GM12878 (cell line): ENCODE results near the gene FKBP2. TPM values are rescaled to one million over a fixed set of nuclear protein-coding genes. Genes with fewer than 3 reads are reported as not detected.

Experiments used
- ATAC-seq: fragments of 200-7000 bp; cut with Tn5 transposase; 3 replicates; pipeline ENCODE4 v1.9.1; 2020; ENCODE audit warnings: mild to moderate bottlenecking, moderate library complexity
- BruUV-seq: library from RNA; stranded (reverse); fragments of 400-500 nt; replicated peaks from 2 replicates; lab custom pipeline; 2021; lab: Mats Ljungman, UMichigan
- CTCF ChIA-PET: fragments of 300-600 bp; sonication (Branson Sonifier 250); formaldehyde crosslinking; extraction: SDS; loops from one replicate; lab custom pipeline; 2021; ENCODE audit warnings: inconsistent platforms; lab: Yijun Ruan, JAX
- POLR2A ChIA-PET: fragments of 350-600 bp; formaldehyde crosslinking; extraction: SDS; loops from one replicate; lab custom pipeline; 2021; ENCODE audit warnings: inconsistent platforms; lab: Charles Lee
- RAD21 ChIA-PET: fragments of 300-600 bp; sonication (Branson Sonifier 250); formaldehyde crosslinking; loops from one replicate; lab custom pipeline; 2023; ENCODE audit warnings: antibody characterized with exemption; ENCODE audit not compliant: unreplicated experiment; lab: Charles Lee
- SMC1A ChIA-PET: fragments of 300-600 bp; sonication (Branson Sonifier 250); formaldehyde crosslinking; loops from one replicate; lab custom pipeline; 2023; ENCODE audit not compliant: unreplicated experiment, uncharacterized antibody; lab: Charles Lee
- DNase-seq: peaks from one replicate; pipeline ENCODE4 v3.0.0-alpha.2; 2011; ENCODE audit warnings: low read depth, low spot score
- FAIRE-seq: peaks from 3 replicates; lab custom pipeline; 2011; peaks lifted over from hg19 to GRCh38; lab: Jason Lieb, UNC
- H2AFZ ChIP-seq: 2 replicates; pipeline ENCODE4 v1.6.0; 2011; ENCODE audit warnings: low read depth, low read length, control low read depth; ENCODE audit not compliant: control insufficient read depth
- H3K27ac ChIP-seq: 2 replicates; pipeline ENCODE4 v1.5.1; 2011; ENCODE audit warnings: control low read depth; ENCODE audit not compliant: control insufficient read depth, insufficient read depth
- H3K27me3 ChIP-seq, 2 experiments: replicated peaks in 1 of 2; 2 replicates each; pipeline versions ENCODE4 v1.6.0 to v1.6.1; 2011; ENCODE audit warnings: low read length in 1 of 2; ENCODE audit not compliant: control insufficient read depth in 2 of 2, insufficient read depth in 2 of 2
- H3K36me3 ChIP-seq, 2 experiments: 2 replicates each; pipeline ENCODE4 v1.5.1; 2011; ENCODE audit warnings: low read length in 1 of 2; ENCODE audit not compliant: control insufficient read depth in 2 of 2, insufficient read depth in 2 of 2
- H3K4me1 ChIP-seq: 2 replicates; pipeline ENCODE4 v1.6.1; 2011; ENCODE audit warnings: mild to moderate bottlenecking, low read length, moderate library complexity, mixed read lengths; ENCODE audit not compliant: control insufficient read depth, insufficient read depth
- H3K4me2 ChIP-seq: 2 replicates; pipeline ENCODE4 v1.6.0; 2011; ENCODE audit warnings: control low read depth; ENCODE audit not compliant: control insufficient read depth, insufficient read depth
- H3K4me3 ChIP-seq: fragments of 200-600 bp; sonication (generic); 2 replicates; pipeline ENCODE4 v1.5.1; 2016
- H3K79me2 ChIP-seq: 2 replicates; pipeline ENCODE4 v1.6.0; 2011; ENCODE audit warnings: low read length; ENCODE audit not compliant: control insufficient read depth, insufficient read depth
- H3K9ac ChIP-seq: 2 replicates; pipeline ENCODE4 v1.8.0; 2011; ENCODE audit warnings: low read length, control low read depth, mixed read lengths; ENCODE audit not compliant: control insufficient read depth, insufficient read depth
- H3K9me3 ChIP-seq: replicated peaks from 3 replicates; pipeline ENCODE4 v1.5.1; 2011; ENCODE audit warnings: mild to moderate bottlenecking, low read length; ENCODE audit not compliant: control insufficient read depth, insufficient read depth
- H4K20me1 ChIP-seq: 2 replicates; pipeline ENCODE4 v1.6.0; 2011; ENCODE audit not compliant: control insufficient read depth, insufficient read depth
- BACH1 ChIP-seq: fragments of 450-650 bp; IDR thresholded peaks from 2 replicates; pipeline ENCODE4 v1.6.1; 2017; ENCODE audit warnings: mild to moderate bottlenecking, borderline replicate concordance
- BCL11A ChIP-seq: IDR thresholded peaks from 2 replicates; pipeline ENCODE4 v1.6.1; 2011; ENCODE audit warnings: low read depth, low read length
- EP300 ChIP-seq, 2 experiments: fragments of 150-350 bp in 1 of 2; IDR thresholded peaks; 2 replicates each; pipeline ENCODE4 v1.6.1; 2011 to 2012; ENCODE audit warnings: low read depth in 2 of 2, low read length in 2 of 2, borderline replicate concordance in 1 of 2, improper control_type of control experiment in 1 of 2, inconsistent platforms in 1 of 2; ENCODE audit not compliant: control insufficient read depth in 1 of 2
- IKZF1 ChIP-seq: fragments of 450-650 bp; conservative IDR thresholded peaks from 2 replicates; pipeline ENCODE4 v1.6.1; 2017; ENCODE audit warnings: antibody characterized with exemption, mild to moderate bottlenecking
- NR2F1 ChIP-seq: fragments of 450-650 bp; conservative IDR thresholded peaks from 2 replicates; pipeline ENCODE4 v1.6.1; 2017; ENCODE audit warnings: mild to moderate bottlenecking
- RCOR1 ChIP-seq: conservative IDR thresholded peaks from 2 replicates; pipeline ENCODE4 v1.6.1; 2012; ENCODE audit warnings: low read depth, low read length, improper control_type of control experiment
- RFX5 ChIP-seq: IDR thresholded peaks from 2 replicates; pipeline ENCODE4 v1.6.1; 2011; ENCODE audit warnings: low read depth, low read length, improper control_type of control experiment
- SMARCA5 ChIP-seq: fragments of 450-650 bp; IDR thresholded peaks from 2 replicates; pipeline ENCODE4 v1.6.1; 2017; ENCODE audit warnings: mild to moderate bottlenecking
- SMC3 ChIP-seq: IDR thresholded peaks from 2 replicates; pipeline ENCODE4 v1.6.1; 2011; ENCODE audit warnings: low read length, improper control_type of control experiment, borderline replicate concordance
- ZZZ3 ChIP-seq: IDR thresholded peaks from 2 replicates; pipeline ENCODE4 v1.6.1; 2011; ENCODE audit warnings: low read depth; ENCODE audit not compliant: control insufficient read depth, insufficient read length
- WGBS: methylation state at CpG from one replicate; pipeline ENCODE4 v1.1.6; 2016; ENCODE audit warnings: low lambda C conversion rate; ENCODE audit not compliant: insufficient replicate concordance, insufficient coverage; ENCODE audit errors: missing lambda C conversion rate; 5-methylcytosine and 5-hydroxymethylcytosine counted together
- in situ Hi-C: fragments of 300-500 bp; cut with MboI; formaldehyde crosslinking; loops from 9 replicates; pipeline ENCODE4 v1.14.3; 2018; ENCODE audit warnings: mixed read lengths
- intact Hi-C: fragments of 100-400 bp; cut with micrococcal nuclease; formaldehyde crosslinking; loops from one replicate; pipeline ENCODE4 v1.14.2; 2022; ENCODE audit not compliant: unreplicated experiment
- polyA plus RNA-seq, 11 experiments: library from polyadenylated mRNA; depleted of rRNA in 4 of 11; unstranded in 6 of 11; stranded (reverse) in 5 of 11; fragments of >200 nt; fragmentation: Nextera tagmentation in 4 of 11; fragmentation: Illumina TruSeq in 1 of 11; extraction: Ambion mirVana in 4 of 11; extraction: Trizol in 1 of 11; gene quantifications; 1 replicate in 1 of 11; 2 replicates in 10 of 11; pipeline versions ENCODE4 v1.2.1 to v1.2.3, GENCODE V29; 2011 to 2016; ENCODE audit warnings: inconsistent platforms in 2 of 11, missing spikeins in 2 of 11, low read depth in 1 of 11
- total RNA-seq, 4 experiments: library from RNA; depleted of rRNA in 3 of 4; stranded (reverse); fragments of >200 nt in 3 of 4; fragmentation: Illumina TruSeq in 1 of 4; extraction: Trizol in 1 of 4; gene quantifications; 2 replicates each; pipeline versions ENCODE4 v1.2.1 to v1.2.3, GENCODE V29; 2013 to 2021
- TF ChIP-seq, protein P1 (sequence below): IDR thresholded peaks from 2 replicates; pipeline ENCODE4 v1.6.1; 2012; ENCODE audit warnings: low read depth, low read length, improper control_type of control experiment
- TF ChIP-seq, protein P2 (sequence below): IDR thresholded peaks from 2 replicates; pipeline ENCODE4 v1.6.1; 2011; ENCODE audit warnings: borderline replicate concordance, low read depth, mild to moderate bottlenecking, moderate library complexity, low read length; ENCODE audit not compliant: insufficient read depth, poor library complexity, severe bottlenecking
- TF ChIP-seq, protein P3 (sequence below): IDR thresholded peaks from 2 replicates; pipeline ENCODE4 v1.6.1; 2012; ENCODE audit warnings: improper control_type of control experiment, low read depth, low read length; ENCODE audit not compliant: insufficient replicate concordance

Gene FKBP2
- total and polyA plus RNA-seq, 10 of the 15 experiments (the other 5 are each of a cell fraction or from before 2014, with no cell fraction given): 1.8 to 99.7 (median 39.5) TPM

DNA sequence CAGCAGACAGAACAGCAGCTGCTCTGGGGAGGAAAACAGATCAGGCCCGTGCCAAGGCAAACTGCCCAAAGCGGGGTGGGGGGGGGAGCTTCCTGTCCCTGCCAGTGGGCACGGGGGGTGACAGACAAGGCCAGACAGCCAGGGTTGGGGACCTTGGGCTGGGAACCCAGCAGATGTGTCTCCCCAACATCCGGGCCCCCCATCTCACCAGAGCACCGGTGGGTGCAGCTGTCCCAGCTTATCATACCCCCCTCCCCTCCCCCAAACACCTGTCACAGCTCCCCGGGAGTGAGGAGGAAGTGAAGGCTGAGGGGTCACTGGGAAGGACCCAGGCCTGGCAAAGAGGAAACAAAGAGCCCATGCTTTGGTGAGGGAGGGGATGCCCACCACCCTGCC is 4.5 kb downstream of the FKBP2 start:
- CTCF ChIA-PET: interaction anchor here (1.0 to 6.2 kb wide), 7 partner anchors 24 to 60 kb away, joined by 3 to 66 read pairs (median 7); partner anchors contain the start of genes CATSPERZ and FERMT3
- POLR2A ChIA-PET: interaction anchor here (0.6 to 7.4 kb wide), 11 partner anchors 11 to 60 kb away, joined by 3 to 82 read pairs (median 6); partner anchors contain the start of genes BAD, DNAJC4, ESRRA and FERMT3
- peak overlapping the region; percentile 92 for H3K9ac ChIP-seq
- in situ Hi-C loops: loop anchor here (25.0 kb wide), 1 partner anchor 1617 kb away; the partner anchor contains the start of genes CFL1, EFEMP2 and MUS81
- no peak overlapping the region for H2AFZ ChIP-seq
- DNase-seq (no peak), ATAC-seq (no peak), FAIRE-seq (peak; percentile 74)
- peak overlapping the region; percentile 91 for H3K4me3 ChIP-seq
- H3K9me3 ChIP-seq: no peaks in the 10 kb centered on the region
- peak overlapping the region; percentile 80 for H3K4me2 ChIP-seq
- no TSS peak for BruUV-seq
- intact Hi-C loops: no loop called here
- SMC1A ChIA-PET: interaction anchor here (1.1 to 2.0 kb wide), 3 partner anchors 12 to 41 kb away, joined by 4 to 7 read pairs (median 5); partner anchors contain the start of gene FERMT3
- H3K27me3 ChIP-seq: no peaks in the 10 kb centered on the region
- H3K36me3 ChIP-seq: peaks cover 0 to 10% of the 10 kb centered on the region in 2 experiments; a peak in 2 of 4 replicates
- WGBS: 3% methylated on average over 4 of the region's 6 CpGs
- peak overlapping the region; percentile 90 for H3K27ac ChIP-seq
- RAD21 ChIA-PET: interaction anchor here (0.6 to 8.6 kb wide), 6 partner anchors 8 to 110 kb away, joined by 3 to 104 read pairs (median 4); partner anchors contain the start of genes FERMT3, MACROD1 and VEGFB
- no peaks in the 10 kb centered on the region for H4K20me1 ChIP-seq
- H3K4me1 ChIP-seq: peaks cover 12% of the 10 kb centered on the region
- peaks cover 38% of the 10 kb centered on the region for H3K79me2 ChIP-seq
- TF ChIP-seq, protein P1, sequence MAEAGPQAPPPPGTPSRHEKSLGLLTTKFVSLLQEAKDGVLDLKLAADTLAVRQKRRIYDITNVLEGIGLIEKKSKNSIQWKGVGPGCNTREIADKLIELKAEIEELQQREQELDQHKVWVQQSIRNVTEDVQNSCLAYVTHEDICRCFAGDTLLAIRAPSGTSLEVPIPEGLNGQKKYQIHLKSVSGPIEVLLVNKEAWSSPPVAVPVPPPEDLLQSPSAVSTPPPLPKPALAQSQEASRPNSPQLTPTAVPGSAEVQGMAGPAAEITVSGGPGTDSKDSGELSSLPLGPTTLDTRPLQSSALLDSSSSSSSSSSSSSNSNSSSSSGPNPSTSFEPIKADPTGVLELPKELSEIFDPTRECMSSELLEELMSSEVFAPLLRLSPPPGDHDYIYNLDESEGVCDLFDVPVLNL: no peak
- no peak for TF ChIP-seq BACH1
- no peak for TF ChIP-seq EP300 (IDR thresholded peaks at IDR 0.05; ENCODE audit: borderline replicate concordance in 1 of 2, control insufficient read depth in 1 of 2, low read depth in 2 of 2, low read length in 2 of 2)
- no peak for TF ChIP-seq RFX5
- TF ChIP-seq SMARCA5: no peak
- TF ChIP-seq NR2F1: 0 out of 2 replicates have a peak, but pooled peaks have one; percentile 13
- TF ChIP-seq IKZF1: peak; percentile 35; the same call in 1 of the 2 replicates
- TF ChIP-seq, protein P2, sequence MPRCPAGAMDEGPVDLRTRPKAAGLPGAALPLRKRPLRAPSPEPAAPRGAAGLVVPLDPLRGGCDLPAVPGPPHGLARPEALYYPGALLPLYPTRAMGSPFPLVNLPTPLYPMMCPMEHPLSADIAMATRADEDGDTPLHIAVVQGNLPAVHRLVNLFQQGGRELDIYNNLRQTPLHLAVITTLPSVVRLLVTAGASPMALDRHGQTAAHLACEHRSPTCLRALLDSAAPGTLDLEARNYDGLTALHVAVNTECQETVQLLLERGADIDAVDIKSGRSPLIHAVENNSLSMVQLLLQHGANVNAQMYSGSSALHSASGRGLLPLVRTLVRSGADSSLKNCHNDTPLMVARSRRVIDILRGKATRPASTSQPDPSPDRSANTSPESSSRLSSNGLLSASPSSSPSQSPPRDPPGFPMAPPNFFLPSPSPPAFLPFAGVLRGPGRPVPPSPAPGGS: peak; percentile 10
- TF ChIP-seq, protein P3, sequence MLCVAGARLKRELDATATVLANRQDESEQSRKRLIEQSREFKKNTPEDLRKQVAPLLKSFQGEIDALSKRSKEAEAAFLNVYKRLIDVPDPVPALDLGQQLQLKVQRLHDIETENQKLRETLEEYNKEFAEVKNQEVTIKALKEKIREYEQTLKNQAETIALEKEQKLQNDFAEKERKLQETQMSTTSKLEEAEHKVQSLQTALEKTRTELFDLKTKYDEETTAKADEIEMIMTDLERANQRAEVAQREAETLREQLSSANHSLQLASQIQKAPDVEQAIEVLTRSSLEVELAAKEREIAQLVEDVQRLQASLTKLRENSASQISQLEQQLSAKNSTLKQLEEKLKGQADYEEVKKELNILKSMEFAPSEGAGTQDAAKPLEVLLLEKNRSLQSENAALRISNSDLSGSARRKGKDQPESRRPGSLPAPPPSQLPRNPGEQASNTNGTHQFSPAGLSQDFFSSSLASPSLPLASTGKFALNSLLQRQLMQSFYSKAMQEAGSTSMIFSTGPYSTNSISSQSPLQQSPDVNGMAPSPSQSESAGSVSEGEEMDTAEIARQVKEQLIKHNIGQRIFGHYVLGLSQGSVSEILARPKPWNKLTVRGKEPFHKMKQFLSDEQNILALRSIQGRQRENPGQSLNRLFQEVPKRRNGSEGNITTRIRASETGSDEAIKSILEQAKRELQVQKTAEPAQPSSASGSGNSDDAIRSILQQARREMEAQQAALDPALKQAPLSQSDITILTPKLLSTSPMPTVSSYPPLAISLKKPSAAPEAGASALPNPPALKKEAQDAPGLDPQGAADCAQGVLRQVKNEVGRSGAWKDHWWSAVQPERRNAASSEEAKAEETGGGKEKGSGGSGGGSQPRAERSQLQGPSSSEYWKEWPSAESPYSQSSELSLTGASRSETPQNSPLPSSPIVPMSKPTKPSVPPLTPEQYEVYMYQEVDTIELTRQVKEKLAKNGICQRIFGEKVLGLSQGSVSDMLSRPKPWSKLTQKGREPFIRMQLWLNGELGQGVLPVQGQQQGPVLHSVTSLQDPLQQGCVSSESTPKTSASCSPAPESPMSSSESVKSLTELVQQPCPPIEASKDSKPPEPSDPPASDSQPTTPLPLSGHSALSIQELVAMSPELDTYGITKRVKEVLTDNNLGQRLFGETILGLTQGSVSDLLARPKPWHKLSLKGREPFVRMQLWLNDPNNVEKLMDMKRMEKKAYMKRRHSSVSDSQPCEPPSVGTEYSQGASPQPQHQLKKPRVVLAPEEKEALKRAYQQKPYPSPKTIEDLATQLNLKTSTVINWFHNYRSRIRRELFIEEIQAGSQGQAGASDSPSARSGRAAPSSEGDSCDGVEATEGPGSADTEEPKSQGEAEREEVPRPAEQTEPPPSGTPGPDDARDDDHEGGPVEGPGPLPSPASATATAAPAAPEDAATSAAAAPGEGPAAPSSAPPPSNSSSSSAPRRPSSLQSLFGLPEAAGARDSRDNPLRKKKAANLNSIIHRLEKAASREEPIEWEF: no peak
- no peak for TF ChIP-seq SMC3
- TF ChIP-seq BCL11A: 0 out of 2 replicates have a peak, but pooled peaks have one; percentile 8
- TF ChIP-seq ZZZ3: no peak
- no peak for TF ChIP-seq RCOR1
